NCI-H774 (cell line): ENCODE measurements around the gene SPATS2.
"Not testable (repeated sequence)": the region's sequence is repeated elsewhere in the genome, so short reads cannot be mapped to it uniquely, and the experiment has no call there.

Experiments
- DNase-seq: peaks from one replicate; lab custom pipeline; 2025; lab: John Stamatoyannopoulos, UW

SPATS2 gene

DNA sequence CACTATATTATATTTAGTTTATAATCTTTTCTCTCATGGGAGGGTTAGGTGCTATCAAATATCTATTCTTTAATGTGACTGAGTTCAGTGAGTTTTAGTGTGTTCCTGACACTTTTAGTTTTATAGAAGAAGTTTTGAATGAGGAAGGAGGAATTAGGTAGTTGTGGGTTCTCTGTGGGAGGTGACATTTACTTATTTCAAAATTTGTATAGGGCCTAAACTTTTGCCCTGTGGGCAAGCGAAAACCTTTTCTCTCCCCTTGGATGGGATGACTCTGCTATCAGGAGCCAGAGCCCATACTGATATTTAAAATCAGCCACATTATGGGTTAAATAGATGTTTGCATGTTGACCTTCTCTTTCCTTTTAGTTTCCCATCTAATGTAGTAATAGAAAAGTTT lies 43.6 kb downstream of the SPATS2 start:
- DNase-seq = no peak

DNA sequence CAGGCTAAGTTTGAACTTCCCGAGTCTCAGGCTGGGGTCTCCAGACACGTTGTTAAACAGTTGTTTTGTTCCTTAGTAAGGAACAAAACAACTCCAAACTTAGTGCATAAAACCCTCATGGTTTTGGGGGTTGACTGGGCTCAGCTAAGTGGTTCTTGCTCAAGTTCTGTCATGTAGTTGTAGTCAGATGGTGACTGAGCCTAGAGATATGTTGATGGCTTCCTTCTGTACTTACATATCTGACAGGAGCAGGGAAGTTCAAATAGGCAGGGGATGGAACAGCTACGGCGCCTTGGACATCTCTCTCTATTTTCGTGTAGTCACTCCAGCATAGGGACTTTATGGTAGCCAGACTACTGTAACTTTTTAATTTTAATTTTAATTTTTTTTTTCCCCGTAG lies 45.7 kb downstream of the SPATS2 start:
- DNase-seq = no peak

DNA sequence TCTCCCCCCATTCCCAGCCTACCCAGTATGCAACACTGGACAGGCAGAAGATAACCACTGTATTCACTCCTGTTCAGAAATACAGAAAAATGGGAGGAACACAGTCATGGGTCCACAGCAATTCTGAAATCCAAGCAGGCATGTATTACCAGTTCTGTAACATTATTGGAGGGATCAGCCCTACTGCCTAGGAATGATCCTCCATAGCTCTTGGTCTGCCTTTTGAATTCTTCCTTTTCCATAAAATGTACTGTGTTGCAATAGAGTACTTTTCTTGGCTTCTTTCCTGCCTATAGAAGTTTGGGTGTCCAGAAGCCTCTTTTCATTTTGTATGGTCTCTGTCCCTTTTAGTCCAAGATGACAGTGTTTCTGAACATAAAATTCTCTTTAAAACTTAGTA lies 46.5 kb downstream of the SPATS2 start:
- no peak for DNase-seq

DNA sequence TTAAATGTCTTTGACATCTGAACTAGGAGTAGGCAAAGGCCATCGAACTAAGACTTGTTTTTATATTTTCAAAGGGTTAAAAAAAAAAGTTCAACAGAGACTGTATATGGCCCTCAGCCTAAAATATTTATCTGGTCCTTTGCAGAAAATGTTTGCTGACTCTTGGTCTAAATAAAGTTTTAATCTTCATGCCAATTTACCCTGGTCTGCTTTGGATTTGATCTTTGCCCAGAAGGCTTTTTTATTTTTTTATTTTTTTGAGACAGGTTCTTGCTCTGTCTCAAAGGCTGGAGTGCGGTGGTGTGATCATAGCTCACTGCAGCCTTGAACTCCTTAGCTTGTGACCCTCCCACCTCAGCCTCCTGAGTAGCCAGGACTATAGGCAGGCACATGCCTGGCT lies 47.1 kb downstream of the SPATS2 start:
- DNase-seq = no peak

DNA sequence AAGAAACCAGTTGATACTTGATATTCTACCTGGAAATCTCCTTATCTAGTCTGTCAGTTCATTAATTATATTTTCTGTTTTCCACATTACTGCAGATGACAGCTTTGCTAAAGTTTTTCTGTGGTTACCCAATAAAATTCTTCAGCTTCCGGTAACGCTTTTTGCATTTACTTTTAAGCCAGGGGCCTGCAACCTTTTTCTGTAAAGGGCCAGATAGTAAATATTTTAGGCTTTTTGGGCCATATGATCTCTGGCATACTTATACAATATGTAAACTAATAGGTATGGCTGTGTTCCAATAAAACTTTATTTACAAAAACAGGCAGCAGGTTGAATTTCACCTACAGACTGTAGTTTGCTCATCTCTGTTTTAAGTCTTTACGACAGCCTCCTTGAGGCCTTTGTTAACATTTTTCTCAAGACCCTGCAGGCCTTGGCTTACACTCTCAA lies 48.3 kb downstream of the SPATS2 start:
- no peak for DNase-seq

DNA sequence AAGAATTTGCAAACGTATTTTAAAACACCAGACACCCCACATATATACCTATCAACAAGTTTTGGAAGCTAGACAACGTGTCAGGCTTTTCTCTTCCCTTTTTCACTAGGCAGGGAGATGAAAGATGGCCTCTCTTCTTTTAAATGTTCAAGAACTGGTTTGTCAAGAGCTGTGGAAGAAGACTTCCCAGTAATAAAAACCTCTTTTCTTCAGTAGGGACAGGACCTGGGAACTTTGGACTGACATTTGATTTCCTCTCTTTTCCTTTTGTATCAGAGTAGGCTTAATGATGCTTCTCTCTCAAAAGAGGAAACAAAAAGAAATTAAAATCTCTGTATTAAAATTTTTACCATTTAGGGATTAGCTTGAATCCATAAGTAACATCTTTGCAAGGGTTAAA lies 49.6 kb downstream of the SPATS2 start:
- no peak for DNase-seq

DNA sequence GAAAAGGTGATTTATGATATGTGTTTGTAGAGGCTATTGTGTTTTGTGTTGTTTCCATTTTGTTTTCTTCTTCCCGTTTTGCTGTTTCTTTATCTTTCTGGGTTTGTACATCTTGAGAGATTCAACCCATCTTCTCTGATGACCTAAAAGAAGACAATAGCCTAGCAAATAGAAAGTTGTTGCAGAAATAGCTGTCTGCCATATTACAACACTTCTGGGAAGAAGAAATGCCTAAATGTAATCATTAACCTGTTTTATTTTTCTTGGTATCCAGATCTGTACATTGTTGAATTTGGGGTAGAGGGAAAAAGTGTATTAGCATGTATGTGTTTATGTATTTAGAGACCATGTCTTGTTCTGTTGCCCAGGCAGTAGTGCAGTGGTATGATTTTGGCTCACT lies 50.3 kb downstream of the SPATS2 start:
- DNase-seq = no peak

DNA sequence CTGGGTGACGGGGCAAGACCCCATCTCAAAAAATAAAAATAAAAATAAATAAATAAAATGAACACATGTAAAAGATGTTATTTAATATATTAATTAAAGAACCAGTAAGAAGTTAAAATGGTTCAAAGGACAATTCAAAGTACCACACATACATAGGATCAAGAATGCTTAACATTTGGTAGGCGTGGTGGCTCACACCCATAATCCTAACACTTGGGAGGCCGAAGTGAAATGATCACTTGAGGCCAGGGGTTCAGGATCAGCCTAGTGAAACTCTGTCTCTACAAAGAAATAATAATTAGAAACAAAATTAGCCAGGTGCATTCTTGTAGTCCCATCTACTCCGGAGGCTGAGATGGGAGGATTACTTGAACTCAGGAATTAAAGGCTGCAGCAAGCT lies 53.3 kb downstream of the SPATS2 start:
- DNase-seq = no peak

DNA sequence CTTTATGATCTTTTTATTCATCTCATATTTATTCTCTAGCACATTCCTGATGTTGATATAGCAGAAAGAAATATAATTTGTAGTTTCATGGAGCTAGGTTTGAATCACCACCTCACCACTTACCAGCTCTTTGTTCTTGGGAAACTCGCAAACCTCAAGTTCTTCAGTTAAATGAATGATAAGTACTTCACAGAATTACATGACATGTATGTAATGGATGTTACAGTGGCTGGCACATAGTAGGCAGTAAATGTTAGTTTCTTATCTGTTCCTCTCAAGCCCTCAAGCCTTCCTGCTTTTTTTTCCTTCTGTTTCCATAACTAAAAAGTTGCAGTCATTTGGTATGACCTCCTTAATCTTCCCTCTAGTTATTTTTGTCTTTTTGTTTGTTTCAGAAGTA lies 54.9 kb downstream of the SPATS2 start:
- no peak for DNase-seq

DNA sequence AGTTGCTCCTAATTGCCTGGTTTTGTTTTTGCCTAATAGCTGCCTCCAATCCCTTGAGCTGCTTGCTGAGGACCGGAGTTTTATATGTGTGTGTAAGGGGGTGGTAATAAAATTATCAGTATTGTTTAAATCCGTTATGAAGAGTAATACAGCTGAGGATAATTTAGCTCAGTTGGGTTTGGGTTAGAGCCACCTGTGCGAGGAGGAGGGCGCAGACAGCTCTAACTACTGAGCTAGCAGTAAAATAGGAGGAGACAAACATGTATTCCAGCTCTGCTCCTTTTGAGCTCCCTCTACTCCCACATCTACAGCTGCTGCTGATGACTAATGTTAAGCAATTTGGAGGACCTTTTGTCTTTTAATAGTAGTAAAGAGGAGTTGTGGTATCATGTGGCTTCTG lies 61.5 kb downstream of the SPATS2 start:
- peak; percentile 43 for DNase-seq

DNA sequence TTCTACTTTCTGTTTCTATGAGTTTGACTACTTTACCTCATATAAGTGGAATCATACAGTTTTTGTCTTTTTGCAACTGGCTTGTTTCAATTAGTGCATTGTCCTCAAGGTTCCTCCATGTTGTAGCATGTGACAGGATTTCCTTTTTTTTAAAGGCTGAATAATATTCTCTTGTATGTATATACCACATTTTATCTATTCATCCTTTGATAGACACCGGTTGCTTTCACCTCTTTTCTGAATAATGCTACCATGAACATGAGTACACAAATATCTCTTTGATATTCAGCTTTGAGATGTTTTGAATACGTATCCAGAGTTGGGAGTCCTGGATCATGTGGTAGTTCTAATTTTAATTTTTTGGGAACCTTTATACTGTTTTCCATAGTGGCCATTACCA lies 65.4 kb downstream of the SPATS2 start:
- DNase-seq = no peak

DNA sequence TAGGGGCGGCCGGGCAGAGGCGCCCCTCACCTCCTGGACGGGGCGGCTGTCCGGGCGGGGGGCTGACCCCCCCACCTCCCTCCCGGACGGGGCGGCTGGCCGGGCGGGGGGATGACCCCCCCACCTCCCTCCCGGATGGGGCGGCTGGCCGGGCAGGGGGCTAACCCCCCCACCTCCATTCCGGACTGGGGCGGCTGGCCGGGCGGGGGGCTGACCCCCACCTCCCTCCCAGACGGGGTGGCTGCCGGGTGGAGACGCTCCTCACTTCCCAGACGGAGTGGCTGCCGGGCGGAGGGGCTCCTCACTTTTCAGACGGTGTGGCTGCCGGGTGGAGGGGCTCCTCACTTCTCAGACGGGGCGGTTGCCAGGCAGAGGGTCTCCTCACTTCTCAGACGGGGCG lies 69.5 kb downstream of the SPATS2 start:
- not testable (repeated sequence) for DNase-seq

DNA sequence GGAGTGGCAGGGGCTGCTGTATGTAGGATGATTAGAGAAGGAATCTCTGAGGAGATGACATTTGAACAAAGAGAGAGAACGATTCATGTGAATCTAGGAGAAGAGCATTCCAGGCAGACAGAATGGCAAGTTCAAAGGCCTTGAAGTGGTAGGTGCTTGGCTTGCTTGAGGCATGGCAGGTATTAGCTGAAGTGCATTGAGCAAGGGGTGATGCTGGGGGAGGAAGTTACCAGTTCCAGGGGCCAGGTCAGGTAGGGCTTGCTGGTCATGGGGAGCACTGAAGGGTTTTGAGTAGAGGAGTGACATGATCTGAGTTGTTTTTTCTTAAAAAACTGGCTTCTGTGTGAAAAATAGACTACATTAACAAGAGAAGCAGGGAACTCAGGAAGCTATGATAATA lies 71.8 kb downstream of the SPATS2 start:
- no peak for DNase-seq

DNA sequence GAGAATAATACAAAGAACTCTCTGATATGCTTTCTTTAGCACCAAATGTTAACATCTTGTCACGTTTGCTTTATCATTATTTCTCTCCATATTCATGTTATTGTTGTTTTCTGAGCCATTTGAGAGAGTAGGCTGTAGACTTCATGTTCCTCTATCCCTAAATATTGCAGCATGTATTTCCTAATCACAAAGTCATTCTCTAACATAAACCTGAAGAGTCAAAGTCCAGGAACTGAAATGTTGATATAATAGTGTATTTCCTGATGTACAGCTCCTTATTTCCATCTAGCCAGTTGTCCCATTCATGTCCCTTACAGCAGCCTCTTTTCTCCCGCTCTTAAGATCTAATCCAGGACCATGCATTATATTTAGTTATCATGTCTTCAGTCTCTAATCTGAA lies 72.8 kb downstream of the SPATS2 start:
- DNase-seq = no peak

DNA sequence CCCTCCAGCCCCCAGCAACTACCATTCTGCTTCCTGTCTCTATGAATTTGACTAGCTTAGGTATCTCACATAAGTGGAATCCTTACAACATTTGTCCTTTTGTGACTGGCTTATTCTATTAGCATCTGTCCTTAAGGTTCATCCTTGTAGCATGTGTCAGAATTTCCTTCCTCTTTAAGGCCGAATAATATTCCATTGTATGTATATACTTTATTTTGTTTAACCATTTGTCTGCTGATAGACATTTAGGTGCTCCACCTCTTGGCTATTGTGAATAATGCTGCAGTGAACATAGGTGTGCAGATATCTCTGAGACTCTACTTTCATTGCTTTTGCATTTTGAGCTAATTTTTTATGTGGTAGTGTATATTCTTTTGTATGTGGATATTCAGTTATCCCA lies 75.7 kb downstream of the SPATS2 start:
- DNase-seq = no peak

DNA sequence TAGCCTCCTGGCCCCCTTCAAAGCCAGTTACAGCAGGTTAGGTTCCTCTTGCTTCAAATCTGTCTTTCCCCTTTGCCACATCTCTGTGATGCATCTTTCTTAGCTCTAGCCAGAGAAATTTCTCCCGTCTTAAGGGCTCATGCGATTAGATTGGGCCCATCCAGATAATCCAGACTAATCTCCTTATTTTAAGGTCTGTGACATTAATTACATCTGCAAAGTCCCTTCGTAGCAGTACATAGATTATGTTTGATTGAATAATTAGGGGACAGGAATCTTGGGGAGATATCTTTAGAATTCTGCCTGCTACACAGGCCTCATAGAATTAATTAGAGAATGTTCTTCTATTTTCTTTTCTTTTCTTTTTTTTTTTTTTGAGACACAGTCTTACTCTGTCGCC lies 79.3 kb downstream of the SPATS2 start:
- DNase-seq = no peak

DNA sequence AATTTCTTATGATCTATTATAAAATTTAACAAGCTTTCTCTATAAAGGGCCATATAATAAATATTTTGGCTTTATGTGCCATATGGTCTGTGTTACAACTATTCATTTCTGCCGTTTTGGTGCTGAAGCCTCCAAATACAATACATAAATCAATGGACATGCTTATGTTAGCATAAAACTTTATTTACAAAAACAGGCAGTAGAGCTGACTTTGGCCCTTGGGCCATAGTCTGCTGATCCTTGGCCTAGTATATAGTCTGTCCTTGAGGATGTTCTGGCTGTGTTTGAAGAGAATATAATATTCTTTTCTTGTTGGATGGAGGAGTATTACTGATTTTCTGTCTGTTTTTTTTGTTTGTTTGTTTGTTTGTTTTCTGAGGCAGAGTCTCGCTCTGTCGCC lies 81.6 kb downstream of the SPATS2 start:
- no peak for DNase-seq

DNA sequence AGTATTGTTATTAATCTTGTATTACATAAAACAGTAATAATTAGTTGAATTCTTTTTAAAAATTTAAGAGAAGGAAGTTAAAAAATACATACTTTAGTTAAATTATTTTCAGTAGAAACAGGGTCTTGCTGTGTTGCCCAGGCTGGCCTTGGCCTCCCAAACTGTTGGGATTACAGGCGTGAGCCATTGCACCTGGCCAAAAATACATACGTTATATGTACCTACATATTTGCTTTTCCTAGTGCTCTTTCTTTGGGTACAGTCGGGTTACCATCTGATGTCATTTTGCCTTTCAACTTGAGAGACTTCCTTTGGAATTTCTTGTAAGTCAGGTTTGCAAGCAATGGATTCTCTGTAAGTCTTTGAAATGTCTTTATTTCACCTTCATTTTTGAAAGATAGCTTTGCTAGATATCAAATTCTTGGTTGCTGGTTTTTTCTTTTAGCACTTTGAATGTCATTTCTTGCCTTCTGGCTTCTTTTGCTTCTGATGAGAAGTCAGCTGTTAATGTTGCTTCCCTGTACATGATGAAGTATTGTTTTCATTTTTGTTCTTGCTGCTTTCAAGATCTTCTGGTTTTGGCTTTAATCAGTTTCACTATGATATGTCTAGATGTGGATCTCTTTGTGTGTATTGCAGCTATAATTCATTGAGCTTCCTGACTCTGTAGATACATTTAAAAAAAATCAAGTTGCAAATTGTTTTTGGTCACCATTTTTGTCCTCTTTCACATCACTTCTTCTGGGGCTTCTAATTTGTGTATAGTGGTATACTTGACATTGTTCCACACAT lies 84.4 kb downstream of the SPATS2 start:
- no peak for DNase-seq

DNA sequence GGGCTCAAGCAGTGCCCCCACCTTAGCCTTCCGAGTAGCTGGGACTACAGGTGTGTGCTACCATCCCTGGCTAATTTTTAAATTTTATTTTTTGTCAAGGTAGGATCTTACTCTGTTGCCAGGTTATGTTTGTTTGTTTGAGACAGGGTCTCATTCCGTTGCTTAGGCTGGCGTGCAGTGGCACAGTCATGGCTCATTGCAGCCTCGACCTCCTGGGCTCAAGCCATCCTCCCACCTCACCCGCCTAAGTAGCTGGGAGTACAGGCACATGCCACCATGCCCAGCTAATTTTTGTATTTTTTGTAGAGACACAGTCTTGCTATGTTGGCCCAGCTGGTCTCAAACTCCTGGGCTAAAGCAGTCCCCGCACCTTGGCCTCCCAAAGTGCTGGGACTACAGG lies 88.2 kb downstream of the SPATS2 start:
- DNase-seq = no peak

DNA sequence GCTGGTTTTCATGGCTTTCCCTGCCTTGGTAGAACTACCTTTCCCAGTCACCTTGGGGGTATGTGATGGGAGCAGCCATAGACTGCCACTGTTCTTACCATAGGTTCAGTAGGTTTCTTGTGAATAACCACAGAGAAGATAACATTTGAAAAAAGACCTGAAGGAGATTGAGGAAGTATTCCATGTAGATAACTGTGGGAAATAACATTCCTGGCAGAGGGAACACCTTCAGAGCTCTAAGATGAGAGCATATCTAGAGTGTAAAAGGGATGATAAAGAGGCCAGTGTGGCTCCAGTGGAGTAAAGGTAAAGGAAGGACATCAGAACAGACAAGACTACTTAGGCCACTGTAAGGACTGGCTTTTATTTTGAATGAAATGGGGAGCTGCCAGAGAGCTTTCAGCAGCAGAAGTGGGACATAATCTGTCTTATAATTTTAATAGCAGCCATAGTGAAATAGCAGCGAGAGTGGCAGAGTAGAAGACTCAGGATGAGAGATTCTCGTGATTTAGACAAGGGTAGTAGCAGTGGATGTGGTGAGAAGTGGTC lies 88.9 kb downstream of the SPATS2 start:
- DNase-seq = no peak

DNA sequence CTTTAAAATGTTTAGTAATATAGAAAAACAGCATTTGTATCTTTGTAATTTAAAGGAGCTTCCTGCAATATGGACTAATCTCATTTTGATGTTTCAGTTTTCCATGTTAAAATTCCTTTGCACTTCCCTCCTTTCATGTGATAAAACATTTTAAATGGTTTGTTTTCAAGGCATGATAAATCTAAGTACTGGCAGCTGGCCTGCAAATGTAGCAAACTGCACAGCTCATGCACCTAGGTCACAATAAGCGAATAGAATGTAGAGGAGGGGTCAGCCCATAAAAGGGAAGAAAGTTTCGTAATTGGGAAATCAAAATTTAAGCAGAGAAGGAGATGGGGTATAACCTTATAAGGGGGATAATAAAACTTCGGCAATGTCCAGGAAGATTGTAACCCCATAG lies 91.6 kb downstream of the SPATS2 start:
- no peak for DNase-seq

DNA sequence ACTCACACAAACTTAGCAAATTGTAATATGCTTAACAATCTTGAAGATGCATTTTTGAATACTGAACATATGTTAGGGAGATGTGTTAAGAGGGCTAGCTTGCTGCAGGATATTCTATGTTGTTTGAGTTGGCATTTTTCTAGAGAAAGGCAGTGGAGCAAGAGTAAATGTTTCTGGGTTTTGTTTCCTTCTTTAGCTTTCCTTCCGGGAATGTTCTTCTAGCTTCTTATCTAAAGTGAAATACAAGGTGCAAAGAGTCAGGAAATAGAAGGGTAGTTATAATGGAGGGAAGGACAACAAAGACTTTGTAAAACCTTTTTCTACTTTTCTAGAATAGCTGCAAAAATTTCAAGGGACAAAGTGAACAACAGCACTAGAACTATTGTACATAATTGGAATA lies 94.0 kb downstream of the SPATS2 start:
- no peak for DNase-seq

DNA sequence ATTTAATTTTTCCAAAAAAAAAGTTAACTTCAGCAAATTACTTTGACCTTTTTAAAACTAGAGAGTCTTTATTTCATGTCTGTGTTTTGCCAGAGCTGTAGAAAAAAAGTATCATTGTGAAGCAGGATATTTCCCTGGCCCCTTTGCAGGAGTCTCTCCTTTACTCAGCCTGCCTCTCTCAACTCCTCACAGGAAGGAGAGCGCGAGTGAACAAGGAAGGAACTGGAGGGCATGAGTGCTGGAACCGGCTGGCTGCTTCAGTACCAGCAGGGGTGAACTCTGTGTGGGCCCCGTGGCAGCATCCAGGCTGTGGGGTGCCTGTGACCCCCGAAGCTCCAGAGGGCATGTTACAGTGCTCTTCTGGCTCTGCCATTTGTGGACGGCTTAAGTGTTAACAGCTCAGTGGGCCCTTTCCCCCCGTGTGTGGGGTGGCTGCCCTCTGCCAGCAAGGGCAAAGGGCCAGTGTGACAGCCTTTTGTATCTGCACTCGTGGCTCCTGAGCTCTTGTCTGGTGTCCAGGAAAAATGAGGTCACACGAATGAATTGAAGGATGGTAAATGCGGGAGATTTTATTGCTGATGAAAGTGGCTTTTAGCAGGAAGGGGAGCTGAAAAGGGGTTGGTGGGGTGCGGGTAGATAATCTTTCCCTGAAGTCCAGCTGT lies 95.0 kb downstream of the SPATS2 start:
- DNase-seq = no peak

DNA sequence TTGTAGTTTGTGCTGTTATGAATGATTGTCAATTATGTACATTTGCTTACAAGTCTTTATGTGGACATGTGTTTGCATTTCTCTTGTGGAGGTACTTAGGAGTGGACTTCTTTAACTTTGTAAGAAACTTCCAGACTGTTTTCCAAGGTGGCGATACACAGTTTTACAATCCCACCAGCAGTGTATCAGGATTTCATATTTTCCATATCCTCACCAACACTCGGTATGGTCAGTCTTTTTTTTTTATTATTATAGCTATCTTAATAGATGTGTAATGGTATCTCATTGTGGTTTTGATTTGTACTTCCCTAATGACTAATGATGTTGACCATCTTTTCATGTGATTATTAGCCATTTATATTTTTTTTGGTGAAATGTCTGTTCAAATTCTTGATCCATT lies 97.9 kb downstream of the SPATS2 start:
- DNase-seq = no peak
